Measurements from ENCODE around the gene ZNF581.
A peak's percentile ranks its signal among the peaks of the same experiment; 100 is the strongest.

The ZNF581 gene

GRCh38 chr19:55611983-55612645 is 31.3 kb upstream of the ZNF581 start:
- no peak for DNase-seq

- no peak for DNase-seq
These were observed 30.1 kb upstream of the ZNF581 start for GRCh38 chr19:55613396-55613795.

DNA sequence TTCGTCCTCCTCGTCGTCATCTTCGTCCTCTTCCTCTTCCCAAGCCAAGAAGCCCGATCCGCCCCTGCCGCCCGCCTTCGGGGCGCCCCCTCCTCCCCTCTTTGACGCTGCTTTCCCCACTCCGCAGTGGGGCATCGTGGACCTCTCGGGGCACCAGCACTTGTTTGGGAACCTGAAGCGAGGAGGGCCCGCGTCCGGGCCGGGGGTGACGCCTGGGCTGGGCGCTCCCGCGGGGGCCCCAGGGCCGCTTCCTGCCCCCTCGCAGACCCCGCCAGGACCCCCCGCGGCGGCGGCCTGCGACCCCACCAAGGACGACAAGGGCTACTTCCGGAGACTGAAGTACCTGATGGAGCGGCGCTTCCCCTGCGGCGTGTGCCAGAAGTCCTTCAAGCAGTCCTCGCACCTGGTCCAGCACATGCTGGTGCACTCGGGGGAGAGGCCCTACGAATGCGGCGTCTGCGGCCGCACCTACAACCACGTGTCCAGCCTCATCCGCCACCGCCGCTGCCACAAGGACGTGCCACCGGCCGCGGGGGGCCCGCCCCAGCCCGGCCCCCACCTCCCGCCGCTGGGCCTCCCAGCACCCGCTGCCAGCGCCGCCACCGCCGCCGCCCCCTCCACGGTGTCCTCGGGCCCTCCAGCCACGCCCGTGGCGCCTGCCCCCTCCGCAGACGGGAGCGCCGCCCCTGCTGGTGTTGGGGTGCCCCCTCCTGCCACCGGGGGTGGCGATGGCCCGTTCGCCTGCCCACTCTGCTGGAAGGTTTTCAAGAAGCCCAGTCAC is 29.3 kb upstream of the ZNF581 start:
- no peak for DNase-seq

DNA sequence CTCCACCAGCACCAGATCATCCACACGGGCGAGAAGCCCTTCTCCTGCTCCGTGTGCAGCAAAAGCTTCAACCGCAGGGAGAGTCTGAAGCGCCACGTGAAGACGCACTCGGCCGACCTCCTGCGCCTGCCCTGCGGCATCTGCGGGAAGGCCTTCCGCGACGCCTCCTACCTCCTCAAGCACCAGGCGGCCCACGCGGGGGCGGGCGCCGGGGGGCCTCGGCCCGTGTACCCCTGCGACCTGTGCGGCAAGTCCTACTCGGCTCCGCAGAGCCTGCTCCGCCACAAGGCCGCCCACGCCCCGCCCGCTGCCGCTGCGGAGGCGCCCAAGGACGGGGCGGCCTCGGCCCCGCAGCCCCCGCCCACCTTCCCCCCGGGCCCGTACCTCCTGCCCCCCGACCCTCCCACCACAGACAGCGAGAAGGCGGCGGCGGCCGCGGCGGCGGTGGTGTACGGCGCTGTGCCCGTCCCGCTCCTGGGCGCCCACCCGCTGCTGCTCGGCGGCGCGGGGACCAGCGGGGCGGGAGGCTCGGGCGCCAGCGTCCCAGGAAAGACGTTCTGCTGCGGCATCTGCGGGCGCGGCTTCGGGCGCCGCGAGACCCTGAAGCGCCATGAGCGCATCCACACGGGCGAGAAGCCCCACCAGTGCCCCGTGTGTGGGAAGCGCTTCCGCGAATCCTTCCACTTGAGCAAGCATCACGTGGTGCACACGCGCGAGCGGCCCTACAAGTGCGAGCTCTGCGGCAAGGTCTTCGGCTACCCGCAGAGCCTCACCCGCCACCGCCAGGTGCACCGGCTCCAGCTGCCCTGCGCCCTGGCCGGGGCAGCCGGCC is 28.5 kb upstream of the ZNF581 start:
- DNase-seq: no peak

GRCh38 chr19:55615543-55616394 is 27.7 kb upstream of the ZNF581 start:
- no peak for DNase-seq

- DNase-seq: no peak
These were observed 27.0 kb upstream of the ZNF581 start for GRCh38 chr19:55616395-55616875.

- DNase-seq: no peak
These were observed 26.0 kb upstream of the ZNF581 start for GRCh38 chr19:55617426-55617825.

GRCh38 chr19:55618426-55618825 is 25.0 kb upstream of the ZNF581 start:
- no peak for DNase-seq

GRCh38 chr19:55619286-55619685 is 24.2 kb upstream of the ZNF581 start:
- no peak for DNase-seq

DNA sequence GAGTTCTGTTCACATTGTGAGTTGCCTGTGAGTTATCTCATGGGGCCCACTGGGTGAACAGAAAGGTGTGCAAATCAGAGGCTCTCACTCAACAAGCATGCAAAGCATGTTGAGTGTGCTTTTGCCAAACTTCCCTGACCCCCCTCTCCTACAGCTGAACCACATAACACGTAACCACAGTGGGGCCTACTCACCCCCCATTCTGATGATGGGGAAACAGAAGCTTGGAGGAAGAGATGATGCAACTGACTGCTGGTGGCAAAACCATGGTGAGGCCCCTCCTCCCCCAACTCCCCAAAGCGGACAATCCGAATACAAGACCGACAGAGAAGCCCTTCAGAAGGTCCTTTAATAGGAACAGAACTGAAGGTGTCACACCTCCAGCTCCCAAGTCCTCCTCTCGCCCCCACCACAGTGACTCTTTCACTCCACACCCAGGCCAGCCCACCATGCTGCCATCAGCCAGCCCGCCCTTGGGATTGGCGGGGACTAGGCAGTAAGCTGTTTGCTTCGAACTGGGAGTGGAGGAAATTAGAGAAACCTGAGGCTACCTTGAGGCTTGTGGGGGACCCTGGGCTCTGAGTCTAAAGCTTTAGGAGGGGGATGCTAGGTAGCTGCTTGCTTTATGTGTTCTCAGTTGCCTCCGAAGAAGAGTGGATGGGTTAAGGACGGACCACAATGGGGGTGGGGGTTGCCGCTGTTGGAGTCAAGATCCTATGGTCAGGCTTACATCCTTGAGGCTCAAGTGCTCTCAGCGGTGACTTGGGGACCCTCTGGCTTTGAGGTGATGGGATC is 22.8 kb upstream of the ZNF581 start:
- no peak for DNase-seq

DNA sequence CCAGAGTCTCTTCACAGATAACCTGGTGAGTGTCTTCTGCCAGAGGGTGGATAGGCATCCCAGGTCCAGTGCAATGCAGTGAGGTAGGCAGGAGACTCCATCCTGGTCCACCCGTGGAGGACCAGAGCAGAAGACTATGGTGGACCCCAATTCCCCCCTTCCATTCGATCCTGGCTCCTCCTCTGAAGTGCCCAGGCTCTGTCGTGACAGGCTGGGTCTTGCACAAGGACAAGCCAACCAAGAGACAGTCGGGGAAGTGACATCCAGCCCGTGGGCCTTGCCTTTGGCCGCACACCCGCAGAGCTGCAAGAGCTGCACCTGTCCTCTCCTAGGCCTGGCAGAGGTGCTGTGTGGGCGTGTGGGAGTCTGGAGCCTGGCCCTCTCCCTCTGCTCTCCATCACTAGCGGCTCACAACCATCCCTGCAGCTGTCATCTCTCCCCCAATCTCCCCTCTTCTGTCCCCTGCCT is 22.2 kb upstream of the ZNF581 start:
- DNase-seq: no peak

- no peak for DNase-seq
These were observed 21.7 kb upstream of the ZNF581 start for GRCh38 chr19:55621673-55622231.

DNA sequence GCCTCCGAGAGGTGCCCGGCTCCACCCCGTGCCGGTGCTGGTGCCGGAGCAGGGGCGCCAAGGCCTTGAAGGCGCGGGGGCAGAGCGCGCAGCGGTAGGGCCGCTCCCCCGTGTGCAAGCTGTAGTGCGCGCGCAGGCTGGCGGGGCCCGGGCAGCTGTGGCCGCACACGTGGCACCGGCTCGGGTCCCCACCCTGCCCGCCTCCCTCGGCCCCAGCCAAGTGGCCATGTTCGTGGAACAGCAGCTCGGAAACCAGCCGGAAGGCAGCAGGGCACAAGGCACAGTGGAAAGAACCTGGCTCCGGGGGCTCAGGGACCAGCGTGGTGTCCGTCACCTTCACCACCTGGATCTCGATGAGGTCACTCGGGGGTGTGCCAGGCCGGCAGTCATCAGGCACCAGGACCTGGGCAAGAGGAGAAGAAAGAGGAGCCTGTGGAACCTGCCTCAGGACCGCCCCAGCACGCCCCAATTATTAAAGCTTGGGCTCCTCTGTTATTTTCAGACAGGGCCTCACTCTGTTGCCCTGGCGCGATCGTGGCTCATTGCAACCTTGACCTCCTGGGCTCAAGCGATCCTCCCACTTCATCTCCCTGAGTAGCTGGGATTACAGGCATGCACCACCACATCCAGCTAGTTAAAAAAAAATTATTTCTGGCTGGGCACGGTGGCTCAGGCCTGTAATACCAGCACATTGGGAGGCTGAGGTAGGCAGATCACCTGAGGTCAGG is 21.0 kb upstream of the ZNF581 start:
- DNase-seq: no peak

DNA sequence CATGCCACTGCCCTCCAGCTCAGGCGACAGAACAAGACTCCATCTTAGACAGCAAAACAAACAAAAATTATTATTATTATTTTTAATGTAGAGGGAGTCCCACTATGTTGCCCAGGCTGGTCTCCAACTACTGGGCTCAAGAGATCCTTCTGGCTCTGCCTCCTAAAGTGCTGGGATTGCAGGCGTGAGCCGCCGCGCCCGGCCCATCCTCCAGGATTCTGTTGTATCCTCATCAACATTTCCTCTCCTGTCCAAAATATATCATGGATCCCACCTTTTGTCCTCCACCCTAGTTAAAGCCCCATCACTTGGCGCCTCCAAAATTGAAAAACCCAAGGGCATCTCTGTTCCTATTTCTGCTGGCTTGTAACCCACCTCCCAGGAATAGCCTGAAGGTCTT is 20.3 kb upstream of the ZNF581 start:
- DNase-seq: no peak

DNA sequence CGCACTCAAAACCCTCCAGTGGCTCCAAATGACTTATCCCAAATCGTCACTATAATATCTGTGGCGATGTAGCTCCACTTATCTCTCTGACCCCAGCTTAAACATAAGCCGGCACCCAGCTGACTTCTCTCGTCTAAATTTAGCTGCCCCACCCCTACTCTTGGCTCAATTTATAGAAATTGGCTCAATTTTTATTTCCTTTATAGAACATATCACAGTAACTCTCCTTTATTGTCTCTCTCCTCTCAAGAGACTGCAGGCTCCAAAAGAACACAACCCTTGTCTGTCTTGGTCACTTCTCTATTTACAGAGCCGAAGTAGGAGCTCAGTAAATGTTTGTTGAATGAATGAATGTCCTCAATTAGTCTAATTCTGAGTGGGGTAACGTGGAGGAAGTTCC is 19.9 kb upstream of the ZNF581 start:
- no peak for DNase-seq

DNA sequence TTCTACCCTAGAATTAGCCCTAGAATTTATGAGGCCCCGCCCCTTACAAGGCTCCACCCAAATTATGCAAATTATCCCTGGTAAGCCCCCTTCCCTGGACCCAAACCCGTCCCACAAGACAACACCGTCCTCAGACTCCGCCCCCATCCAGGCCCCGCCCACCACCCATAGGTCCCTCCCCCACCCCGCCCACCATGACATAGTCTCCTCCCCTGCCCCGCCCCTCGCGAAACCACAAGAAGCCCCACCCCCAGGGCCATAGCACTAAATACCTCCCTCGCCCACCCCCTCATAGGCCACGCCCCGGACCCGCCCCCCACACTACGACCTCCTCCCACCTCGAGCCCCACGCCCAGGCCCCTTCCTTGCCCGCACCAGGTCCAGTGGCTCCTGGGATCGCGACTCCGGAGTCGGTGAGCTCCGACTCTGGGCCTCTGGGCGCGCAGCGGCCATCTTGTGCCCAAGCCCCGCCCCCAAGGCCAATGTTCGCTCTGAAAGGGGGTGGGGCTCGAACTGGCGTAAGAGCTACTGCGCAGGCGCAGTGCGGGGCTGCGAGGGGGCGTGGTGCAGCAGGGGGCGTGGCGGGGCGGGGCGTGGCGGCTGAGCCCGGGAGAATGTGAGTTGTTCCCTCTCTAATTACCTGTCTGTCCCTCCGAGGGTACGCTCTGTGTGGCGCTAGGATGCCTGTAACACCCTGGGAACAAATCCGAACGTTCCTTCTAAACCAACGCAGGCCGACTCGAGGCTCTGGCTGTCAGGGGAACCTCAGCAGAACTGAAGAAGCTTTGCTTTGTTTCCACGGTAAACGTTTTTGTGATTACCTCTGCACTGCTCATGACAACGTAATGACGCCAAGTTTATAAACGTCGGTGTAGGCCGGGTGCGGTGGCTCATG is 19.1 kb upstream of the ZNF581 start, which contains the start of gene ZNF784:
ZNF784 (minus strand) TSS at position 458 of the 895 bp plus-strand sequence; CDS start at position 453, 5 bp downstream.
- DNase-seq: peak; percentile 96 to 98

DNA sequence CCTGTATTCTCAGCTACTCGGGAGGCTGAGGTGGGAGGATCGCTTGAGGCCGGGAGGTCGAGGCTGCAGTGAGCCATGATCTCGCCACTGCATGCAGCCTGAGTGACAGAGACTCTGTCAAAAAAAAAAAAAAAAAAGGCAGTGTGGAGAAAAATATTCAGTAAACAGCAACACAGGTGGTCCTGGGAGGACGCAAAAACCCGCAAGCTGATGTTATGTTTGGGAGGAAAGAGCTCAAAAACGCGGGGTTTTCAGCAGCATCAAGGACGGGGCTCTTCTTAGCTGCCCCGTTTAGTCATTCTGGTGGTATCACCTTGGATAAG is 18.5 kb upstream of the ZNF581 start:
- DNase-seq: no peak

GRCh38 chr19:55626350-55626749 is 17.1 kb upstream of the ZNF581 start:
- DNase-seq: peak; percentile 55 to 58

- DNase-seq: peak; percentile 87 to 92
These were observed 11.0 kb upstream of the ZNF581 start for GRCh38 chr19:55632463-55632834.
